ENCODE data around the gene TSEN34.

DNA sequence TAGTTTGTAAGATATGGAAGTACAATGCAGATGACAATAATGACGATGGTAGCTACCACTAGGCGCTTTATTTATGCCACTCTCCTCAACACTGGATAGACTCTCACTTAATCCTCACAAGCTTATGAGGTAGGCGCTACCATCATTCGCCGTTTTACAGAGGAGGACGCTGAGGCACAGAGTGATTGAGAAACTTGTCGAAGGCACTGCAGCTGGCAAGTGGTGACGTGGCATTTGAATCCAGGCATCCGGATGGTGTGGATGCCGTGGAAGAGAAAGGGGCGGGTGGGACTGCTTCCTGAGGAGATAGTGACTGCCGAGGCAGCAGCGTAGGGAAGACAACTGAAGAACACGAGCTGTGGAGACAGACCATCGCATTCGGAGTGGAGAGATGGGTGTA is 8.3 kb downstream of the TSEN34 start:
- TF ChIP-seq, protein P1, sequence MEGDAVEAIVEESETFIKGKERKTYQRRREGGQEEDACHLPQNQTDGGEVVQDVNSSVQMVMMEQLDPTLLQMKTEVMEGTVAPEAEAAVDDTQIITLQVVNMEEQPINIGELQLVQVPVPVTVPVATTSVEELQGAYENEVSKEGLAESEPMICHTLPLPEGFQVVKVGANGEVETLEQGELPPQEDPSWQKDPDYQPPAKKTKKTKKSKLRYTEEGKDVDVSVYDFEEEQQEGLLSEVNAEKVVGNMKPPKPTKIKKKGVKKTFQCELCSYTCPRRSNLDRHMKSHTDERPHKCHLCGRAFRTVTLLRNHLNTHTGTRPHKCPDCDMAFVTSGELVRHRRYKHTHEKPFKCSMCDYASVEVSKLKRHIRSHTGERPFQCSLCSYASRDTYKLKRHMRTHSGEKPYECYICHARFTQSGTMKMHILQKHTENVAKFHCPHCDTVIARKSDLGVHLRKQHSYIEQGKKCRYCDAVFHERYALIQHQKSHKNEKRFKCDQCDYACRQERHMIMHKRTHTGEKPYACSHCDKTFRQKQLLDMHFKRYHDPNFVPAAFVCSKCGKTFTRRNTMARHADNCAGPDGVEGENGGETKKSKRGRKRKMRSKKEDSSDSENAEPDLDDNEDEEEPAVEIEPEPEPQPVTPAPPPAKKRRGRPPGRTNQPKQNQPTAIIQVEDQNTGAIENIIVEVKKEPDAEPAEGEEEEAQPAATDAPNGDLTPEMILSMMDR (IDR thresholded peaks at IDR 0.05; ENCODE audit: insufficient read depth, low read depth, low read length), result no peak
- no peak for TF ChIP-seq EZH2 (IDR thresholded peaks at IDR 0.05; ENCODE audit: insufficient read depth, low read length)

Measured in astrocyte (in vitro differentiated cells and primary cell).